Hematopoietic multipotent progenitor cell treated with erythropoietin and hydrocortisone succinate and interleukin-3 and kit ligand, for 4 days (in vitro differentiated cells): ENCODE data around the gene U2AF1L4.
"Not testable (repeated sequence)": the region's sequence is repeated elsewhere in the genome, so short reads cannot be mapped to it uniquely, and the experiment has no call there.

Experiments
- DNase-seq: peaks from one replicate; pipeline ENCODE4 v3.0.0-alpha.2; 2015

Gene U2AF1L4

GRCh38 chr19:35740108-35740422 is 5.2 kb downstream of the U2AF1L4 start:
- DNase-seq = no peak

DNA sequence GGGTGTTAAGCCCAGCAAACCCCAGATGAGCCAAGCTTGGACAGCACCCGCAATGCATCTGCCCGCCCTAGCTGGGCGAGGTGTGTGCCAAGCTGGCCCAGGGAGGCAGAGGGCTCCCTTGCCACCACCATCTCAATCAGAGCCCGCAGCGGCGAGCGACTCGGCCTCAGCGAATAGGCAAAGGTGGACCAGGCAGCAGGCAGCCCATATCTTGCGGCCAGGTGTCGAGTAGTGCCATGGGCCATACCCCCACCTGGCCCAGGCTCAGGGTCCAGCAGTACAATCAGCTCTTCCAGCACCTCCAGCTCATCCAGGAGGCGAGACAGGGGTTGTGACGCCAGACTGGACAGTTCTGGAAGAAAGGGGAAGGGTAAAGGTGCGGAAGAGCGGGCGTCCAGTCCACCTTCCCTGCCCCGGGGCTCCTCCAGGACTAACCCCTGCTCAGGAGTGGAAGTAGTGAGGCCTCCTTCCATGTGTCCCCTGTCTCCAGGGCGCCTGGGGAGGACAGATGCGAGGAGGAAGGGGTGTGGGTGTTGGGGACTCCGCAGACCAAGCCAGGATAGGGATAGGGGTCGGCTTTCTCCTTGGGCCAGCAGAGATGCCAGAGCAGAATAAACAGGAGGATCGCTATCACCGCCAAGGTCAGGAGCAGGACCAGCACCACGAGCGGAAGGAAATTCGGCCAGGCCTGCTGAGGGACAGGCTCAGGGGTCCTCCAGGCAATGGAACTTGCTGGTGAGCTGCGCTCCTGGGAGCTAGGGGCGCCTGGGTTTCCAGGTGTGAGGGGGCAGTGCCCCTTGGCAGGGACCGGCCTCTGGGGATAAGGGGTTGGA is 5.7 kb downstream of the U2AF1L4 start:
- DNase-seq = no peak

- DNase-seq = no peak
Observed at GRCh38 chr19:35738887-35739229, 6.4 kb downstream of the U2AF1L4 start.

DNA sequence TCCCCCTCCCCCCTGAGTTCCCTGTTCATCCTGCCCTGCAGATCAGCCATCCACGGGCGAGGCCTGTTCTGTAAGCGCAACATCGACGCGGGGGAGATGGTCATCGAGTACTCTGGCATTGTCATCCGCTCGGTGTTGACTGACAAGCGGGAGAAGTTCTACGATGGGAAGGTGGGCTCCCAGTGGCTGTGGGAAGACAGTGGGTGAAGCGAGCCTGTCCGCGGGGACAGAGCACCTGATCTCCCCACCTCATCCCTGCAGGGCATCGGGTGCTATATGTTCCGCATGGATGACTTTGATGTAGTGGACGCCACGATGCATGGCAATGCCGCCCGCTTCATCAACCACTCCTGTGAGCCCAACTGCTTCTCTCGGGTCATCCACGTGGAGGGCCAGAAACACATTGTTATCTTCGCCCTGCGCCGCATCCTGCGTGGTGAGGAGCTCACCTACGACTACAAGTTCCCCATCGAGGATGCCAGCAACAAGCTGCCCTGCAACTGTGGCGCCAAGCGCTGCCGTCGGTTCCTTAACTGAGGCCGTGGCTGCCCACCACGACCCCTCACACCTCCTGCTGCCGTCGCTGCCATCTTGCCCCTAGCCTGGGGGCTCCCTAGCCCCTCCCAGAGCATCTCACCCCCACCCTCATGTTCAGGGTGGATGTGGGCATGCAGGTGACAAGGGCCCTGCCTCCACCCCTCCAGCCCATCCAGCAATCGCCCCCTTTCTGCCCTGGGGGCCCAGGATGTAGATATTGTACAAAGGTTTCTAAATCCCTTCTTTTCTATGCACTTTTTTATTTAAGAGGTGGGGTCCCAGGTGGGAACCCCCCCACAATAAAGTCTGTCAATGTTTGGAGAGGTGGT is 7.0 kb downstream of the U2AF1L4 start:
- DNase-seq = no peak

DNA sequence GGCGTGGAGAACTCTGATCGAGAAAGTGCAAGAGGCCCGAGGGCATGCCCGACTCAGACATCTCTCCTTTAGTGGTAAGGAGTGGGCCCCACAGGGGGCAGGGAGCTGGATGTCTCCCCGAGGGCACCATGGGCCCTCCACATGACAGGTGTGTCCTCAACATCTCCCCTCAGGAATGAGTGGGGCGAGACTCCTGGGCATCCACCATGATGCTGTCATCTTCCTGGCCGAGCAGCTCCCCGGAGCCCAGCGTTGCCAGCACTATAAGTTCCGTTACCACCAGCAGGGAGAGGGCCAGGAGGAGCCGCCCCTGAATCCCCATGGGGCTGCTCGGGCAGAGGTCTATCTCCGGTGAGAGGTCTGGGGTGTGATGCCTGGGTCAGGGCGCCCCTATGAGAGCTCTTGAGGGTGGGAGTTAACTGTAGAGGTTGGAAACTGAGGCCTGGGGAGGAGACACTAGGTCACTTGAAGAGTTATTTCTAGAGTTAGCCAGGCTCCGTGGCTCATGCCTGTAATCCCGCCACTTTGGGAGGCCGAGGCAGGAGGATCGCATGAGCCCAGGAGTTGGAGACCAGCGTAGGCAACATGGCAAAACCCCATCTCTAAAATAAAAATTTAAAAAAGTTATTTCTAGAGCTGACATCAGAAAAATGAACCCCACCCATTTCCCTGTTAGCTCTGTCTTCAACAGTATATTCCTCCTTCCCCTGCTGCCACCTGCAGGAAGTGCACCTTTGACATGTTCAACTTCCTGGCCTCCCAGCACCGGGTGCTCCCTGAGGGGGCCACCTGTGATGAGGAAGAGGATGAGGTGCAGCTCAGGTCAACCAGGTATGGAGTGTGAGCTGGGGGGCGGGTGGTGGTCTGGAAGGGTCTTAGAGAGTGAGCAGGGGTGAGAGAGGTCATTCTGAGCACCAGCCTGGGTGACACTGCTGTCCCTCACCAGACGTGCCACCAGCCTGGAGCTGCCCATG is 8.0 kb downstream of the U2AF1L4 start:
- DNase-seq = no peak

- DNase-seq = no peak
Observed at GRCh38 chr19:35734889-35735288, 10.3 kb downstream of the U2AF1L4 start.

- no peak for DNase-seq
Observed at GRCh38 chr19:35734273-35734672, 10.9 kb downstream of the U2AF1L4 start.

DNA sequence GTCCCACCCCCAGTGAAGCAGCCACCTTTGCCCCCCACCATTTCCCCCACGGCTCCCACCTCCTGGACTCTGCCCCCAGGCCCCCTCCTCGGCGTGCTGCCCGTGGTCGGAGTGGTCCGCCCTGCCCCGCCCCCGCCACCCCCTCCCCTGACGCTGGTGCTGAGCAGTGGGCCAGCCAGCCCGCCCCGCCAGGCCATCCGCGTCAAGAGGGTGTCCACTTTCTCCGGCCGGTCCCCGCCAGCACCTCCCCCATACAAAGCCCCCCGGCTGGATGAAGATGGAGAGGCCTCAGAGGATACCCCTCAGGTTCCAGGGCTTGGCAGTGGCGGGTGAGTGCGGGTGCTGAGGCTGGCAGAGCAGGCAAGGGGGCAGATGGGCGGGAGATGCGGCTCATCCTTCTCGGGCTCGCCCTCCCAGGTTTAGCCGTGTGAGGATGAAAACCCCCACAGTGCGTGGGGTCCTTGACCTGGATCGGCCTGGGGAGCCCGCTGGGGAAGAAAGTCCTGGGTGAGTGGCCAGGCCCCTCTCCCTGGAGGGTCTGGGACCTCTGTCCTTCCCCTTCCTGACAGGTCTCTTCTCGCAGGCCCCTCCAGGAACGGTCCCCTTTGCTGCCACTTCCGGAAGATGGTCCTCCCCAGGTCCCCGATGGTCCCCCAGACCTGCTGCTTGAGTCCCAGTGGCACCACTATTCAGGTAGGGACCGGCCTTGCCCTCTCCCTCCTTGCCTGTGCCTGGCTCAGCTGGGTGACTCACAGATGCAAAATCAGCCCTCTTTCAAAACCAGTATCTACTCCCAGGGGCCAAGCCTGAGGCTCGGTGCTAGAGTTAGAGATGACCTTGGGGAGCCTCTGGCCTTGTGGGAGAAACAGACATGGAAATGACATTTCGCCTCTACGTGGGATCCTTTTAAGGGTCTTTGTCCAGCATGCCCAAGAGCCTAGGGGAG is 11.8 kb downstream of the U2AF1L4 start:
- no peak for DNase-seq

DNA sequence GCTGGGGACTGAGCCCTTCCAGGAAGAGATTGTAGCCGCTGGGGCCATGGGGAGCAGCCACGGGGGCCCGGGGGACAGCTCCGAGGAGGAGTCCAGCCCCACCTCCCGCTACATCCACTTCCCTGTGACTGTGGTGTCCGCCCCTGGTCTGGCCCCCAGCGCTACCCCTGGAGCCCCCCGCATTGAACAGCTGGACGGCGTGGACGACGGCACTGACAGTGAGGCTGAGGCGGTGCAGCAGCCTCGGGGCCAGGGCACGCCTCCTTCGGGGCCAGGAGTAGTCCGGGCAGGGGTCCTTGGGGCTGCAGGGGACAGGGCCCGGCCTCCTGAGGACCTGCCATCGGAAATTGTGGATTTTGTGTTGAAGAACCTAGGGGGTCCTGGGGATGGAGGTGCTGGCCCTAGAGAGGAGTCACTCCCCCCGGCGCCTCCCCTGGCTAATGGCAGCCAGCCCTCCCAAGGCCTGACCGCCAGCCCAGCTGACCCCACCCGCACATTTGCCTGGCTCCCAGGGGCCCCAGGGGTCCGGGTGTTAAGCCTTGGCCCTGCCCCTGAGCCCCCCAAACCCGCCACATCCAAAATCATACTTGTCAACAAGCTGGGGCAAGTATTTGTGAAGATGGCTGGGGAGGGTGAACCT is 12.6 kb downstream of the U2AF1L4 start:
- no peak for DNase-seq

DNA sequence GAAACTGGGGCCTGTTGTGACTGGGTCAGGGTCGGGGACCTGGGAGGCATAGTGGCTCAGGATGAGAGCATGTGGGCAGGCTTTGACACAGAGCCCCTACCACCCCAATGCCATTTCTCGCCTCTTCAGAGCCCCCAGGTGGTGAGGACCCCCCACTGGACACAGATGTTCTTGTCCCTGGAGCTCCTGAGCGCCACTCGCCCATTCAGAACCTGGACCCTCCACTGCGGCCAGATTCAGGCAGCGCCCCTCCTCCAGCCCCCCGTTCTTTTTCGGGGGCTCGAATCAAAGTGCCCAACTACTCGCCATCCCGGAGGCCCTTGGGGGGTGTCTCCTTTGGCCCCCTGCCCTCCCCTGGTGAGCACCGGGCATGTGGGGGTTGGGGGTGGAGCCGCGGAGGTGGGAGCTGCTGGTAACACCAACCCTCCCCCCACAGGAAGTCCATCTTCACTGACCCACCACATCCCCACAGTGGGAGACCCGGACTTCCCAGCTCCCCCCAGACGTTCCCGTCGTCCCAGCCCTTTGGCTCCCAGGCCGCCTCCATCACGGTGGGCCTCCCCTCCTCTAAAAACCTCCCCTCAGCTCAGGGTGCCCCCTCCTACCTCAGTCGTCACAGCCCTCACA is 13.3 kb downstream of the U2AF1L4 start:
- no peak for DNase-seq

DNA sequence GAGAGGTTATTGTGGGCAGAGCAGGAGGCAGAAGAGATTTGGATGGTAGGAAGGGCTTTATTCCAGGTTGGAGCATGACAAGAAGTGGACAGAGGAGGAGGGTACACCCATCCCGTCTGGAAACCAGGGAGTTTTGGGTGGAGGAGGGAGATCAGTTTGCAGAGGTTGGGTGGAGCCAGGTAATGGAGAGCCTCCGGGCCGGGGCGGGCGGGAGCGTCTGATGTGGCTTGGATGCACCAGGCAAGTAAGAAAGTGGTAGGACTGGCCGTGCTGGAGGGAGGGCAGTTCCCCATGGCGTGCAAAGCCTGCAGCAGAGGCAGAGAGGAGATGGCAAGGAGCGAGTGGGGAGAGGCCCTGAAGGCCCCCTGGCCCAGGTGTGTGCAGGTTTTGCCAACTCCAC is 13.9 kb downstream of the U2AF1L4 start:
- DNase-seq = no peak

- no peak for DNase-seq
Observed at GRCh38 chr19:35730326-35730725, 14.9 kb downstream of the U2AF1L4 start.

- no peak for DNase-seq
Observed at GRCh38 chr19:35729763-35730162, 15.5 kb downstream of the U2AF1L4 start.

DNA sequence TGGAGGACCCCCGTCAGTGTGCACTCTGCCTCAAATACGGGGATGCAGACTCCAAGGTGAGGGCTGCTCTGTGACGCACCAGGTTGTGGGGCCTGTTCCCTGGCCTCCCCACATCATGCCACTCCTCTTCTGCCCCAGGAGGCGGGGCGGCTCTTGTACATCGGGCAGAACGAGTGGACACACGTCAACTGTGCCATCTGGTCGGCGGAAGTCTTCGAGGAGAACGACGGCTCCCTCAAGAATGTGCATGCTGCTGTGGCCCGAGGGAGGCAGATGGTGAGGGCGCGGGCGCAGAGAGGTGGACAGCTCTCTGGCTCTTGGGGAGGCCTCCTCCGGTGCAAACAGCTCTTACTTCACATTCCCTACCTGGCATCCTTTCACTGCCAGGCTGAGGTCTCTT is 16.2 kb downstream of the U2AF1L4 start:
- DNase-seq = no peak

- DNase-seq = no peak
Observed at GRCh38 chr19:35727956-35728706, 17.1 kb downstream of the U2AF1L4 start.

DNA sequence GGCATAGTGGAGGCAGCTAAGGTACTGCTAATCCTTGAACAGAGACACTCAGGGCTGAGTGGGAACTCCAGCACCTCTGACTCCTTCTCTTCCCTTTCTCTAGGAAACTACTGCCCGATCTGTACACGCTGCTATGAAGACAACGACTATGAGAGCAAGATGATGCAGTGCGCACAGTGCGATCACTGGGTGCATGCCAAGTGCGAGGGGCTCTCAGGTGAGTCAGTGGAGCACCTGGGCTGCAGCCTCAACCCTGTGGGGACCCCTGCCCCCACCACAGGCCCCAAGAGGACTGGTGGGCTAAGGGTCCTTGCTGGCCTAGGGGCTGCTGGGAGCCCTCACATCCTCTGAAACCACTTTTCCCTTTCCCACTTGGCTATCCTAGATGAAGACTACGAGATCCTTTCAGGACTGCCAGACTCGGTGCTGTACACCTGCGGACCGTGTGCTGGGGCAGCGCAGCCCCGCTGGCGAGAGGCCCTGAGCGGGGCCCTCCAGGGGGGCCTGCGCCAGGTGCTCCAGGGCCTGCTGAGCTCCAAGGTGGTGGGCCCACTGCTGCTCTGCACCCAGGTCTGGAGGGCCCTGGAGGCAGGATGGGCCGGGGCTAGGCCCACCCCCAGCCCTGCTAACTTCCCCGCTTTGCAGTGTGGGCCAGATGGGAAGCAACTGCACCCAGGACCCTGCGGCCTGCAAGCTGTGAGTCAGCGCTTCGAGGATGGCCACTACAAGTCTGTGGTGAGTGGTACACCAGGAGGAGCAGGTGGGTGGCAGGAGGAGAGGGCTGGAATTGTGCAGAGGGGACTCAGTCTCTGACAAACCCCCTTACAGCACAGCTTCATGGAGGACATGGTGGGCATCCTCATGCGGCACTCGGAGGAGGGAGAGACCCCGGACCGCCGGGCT is 17.9 kb downstream of the U2AF1L4 start:
- no peak for DNase-seq

GRCh38 chr19:35725216-35725861 is 19.9 kb downstream of the U2AF1L4 start:
- DNase-seq = no peak

- DNase-seq = no peak
Observed at GRCh38 chr19:35724560-35724959, 20.7 kb downstream of the U2AF1L4 start.

GRCh38 chr19:35724132-35724531 is 21.1 kb downstream of the U2AF1L4 start:
- not testable (repeated sequence) for DNase-seq
